GM12891 (cell line): ENCODE measurements around the gene ZNF576.

Experiments used
- POLR2A ChIP-seq: IDR thresholded peaks from 2 replicates; pipeline ENCODE4 v1.6.1; 2011; ENCODE audit warnings: low read depth, low read length, control low read depth
- POLR2AphosphoS5 ChIP-seq: IDR thresholded peaks from 2 replicates; pipeline ENCODE4 v1.6.1; 2011; ENCODE audit warnings: low read depth, low read length, control low read depth
- POU2F2 ChIP-seq: IDR thresholded peaks from 2 replicates; pipeline ENCODE4 v1.6.1; 2011; ENCODE audit warnings: low read depth, mild to moderate bottlenecking, control low read depth, low read length, moderate library complexity
- TAF1 ChIP-seq: IDR thresholded peaks from 2 replicates; pipeline ENCODE4 v1.6.1; 2011; ENCODE audit warnings: low read depth, low read length, control low read depth

- TF ChIP-seq TAF1 (no peak), POLR2A (no peak), POU2F2 (no peak), POLR2AphosphoS5 (no peak)
Measured at GRCh38 chr19:43586346-43586745, 10.0 kb upstream of the ZNF576 start.
